RWPE2 (cell line): Measurements from ENCODE around the gene NAPEPLD.

Experiments used
- ATAC-seq: fragments of 200-7000 bp; cut with Tn5 transposase; 3 replicates; pipeline ENCODE4 v1.9.1; 2021; ENCODE audit warnings: low read depth
- DNase-seq: peaks from one replicate; pipeline ENCODE4 v3.0.0-alpha.2; 2020; ENCODE audit warnings: low spot score
- H3K27ac ChIP-seq: fragments of 450-650 bp; 2 replicates; pipeline ENCODE4 v1.5.1; 2017; ENCODE audit warnings: mild to moderate bottlenecking; ENCODE audit not compliant: poor library complexity, severe bottlenecking
- H3K27me3 ChIP-seq: fragments of 250-450 bp; sonication (Bioruptor Pico); 2 replicates; pipeline ENCODE4 v1.5.1; 2021; ENCODE audit warnings: mild to moderate bottlenecking, moderate library complexity; ENCODE audit not compliant: insufficient read depth, poor library complexity, severe bottlenecking
- H3K36me3 ChIP-seq: fragments of 250-450 bp; sonication (Bioruptor Pico); 2 replicates; pipeline ENCODE4 v1.5.1; 2020; ENCODE audit warnings: low read depth, mild to moderate bottlenecking, moderate library complexity
- H3K4me1 ChIP-seq: fragments of 250-450 bp; sonication (Bioruptor Pico); 2 replicates; pipeline ENCODE4 v1.5.1; 2021; ENCODE audit warnings: mild to moderate bottlenecking, moderate library complexity; ENCODE audit not compliant: insufficient read depth, poor library complexity, severe bottlenecking
- H3K4me3 ChIP-seq: fragments of 250-450 bp; sonication (Bioruptor Pico); 2 replicates; pipeline ENCODE4 v1.5.1; 2021; ENCODE audit warnings: mild to moderate bottlenecking, moderate library complexity; ENCODE audit not compliant: severe bottlenecking
- H3K9me3 ChIP-seq: fragments of 250-450 bp; sonication (Bioruptor Pico); 2 replicates; pipeline ENCODE4 v1.5.1; 2021; ENCODE audit warnings: mild to moderate bottlenecking, moderate library complexity; ENCODE audit not compliant: severe bottlenecking
- CTCF ChIP-seq: fragments of 450-650 bp; IDR thresholded peaks from one replicate; pipeline ENCODE4 v1.5.1; 2017; ENCODE audit warnings: mild to moderate bottlenecking, moderate library complexity; ENCODE audit not compliant: poor library complexity, severe bottlenecking

NAPEPLD gene

GRCh38 chr7:103141753-103142404, 7.0 kb downstream of the NAPEPLD start:
- DNase-seq (no peak), ATAC-seq (peak; percentile 66)
- Histone ChIP-seq H3K27ac (no peak overlapping the region), H3K4me1 (peaks cover 7% of the 10 kb centered on the region), H3K9me3 (no peaks in the 10 kb centered on the region), H3K4me3 (no peak overlapping the region), H3K27me3 (no peaks in the 10 kb centered on the region), H3K36me3 (no peaks in the 10 kb centered on the region)
- TF ChIP-seq CTCF, result no peak

- H3K27me3 ChIP-seq, result no peaks in the 10 kb centered on the region
- H3K9me3 ChIP-seq, result no peaks in the 10 kb centered on the region
- H3K36me3 ChIP-seq, result no peaks in the 10 kb centered on the region
- ATAC-seq (no peak), DNase-seq (no peak)
- H3K27ac ChIP-seq, result no peak overlapping the region
- TF ChIP-seq CTCF, result no peak
- H3K4me1 ChIP-seq, result peaks cover 6% of the 10 kb centered on the region
- no peak overlapping the region for H3K4me3 ChIP-seq
Observed at GRCh38 chr7:103140685-103141084, 8.2 kb downstream of the NAPEPLD start.

GRCh38 chr7:103140061-103140460, 8.8 kb downstream of the NAPEPLD start:
- H3K4me1 ChIP-seq, result peaks cover 6% of the 10 kb centered on the region

GRCh38 chr7:103134836-103135554, 13.9 kb downstream of the NAPEPLD start:
- Histone ChIP-seq H3K4me1 (peaks cover 6% of the 10 kb centered on the region), H3K27me3 (no peaks in the 10 kb centered on the region), H3K36me3 (no peaks in the 10 kb centered on the region), H3K4me3 (no peak overlapping the region), H3K27ac (no peak overlapping the region), H3K9me3 (no peaks in the 10 kb centered on the region)
- DNase-seq (no peak), ATAC-seq (no peak)
- no peak for TF ChIP-seq CTCF

More at GRCh38 chr7:103140061-103140460, 8.8 kb downstream of the NAPEPLD start:
- no peak for ATAC-seq
- Histone ChIP-seq H3K36me3 (no peaks in the 10 kb centered on the region), H3K27ac (no peak overlapping the region), H3K4me3 (no peak overlapping the region), H3K9me3 (no peaks in the 10 kb centered on the region), H3K27me3 (no peaks in the 10 kb centered on the region)
- no peak for TF ChIP-seq CTCF
- no peak for DNase-seq
